Measurements from ENCODE around the gene MYOZ1.

Gene MYOZ1

DNA sequence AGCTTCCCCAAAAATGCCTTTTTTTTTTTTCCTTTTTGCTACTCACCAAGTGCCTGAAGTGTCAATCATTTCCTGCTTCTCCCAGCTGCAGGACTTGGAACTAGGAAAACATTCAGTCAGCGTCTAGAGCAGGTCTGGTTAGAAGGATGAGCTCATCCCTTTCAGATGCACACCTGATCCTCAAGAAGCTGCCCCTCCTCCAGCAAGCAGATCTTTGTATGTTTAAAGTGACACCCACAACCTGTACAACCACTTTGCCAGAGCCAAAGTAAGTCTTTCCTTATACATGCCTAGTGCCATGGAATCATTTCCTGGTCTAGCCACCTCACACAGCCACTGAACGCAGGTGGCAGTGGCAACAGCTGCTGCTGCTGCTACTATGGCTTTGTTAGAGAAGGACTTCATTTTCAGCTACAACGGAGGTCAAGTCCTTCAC is 39.8 kb downstream of the MYOZ1 start:
- no peak for DNase-seq (ENCODE audit: low read depth in 3 of 3)

DNA sequence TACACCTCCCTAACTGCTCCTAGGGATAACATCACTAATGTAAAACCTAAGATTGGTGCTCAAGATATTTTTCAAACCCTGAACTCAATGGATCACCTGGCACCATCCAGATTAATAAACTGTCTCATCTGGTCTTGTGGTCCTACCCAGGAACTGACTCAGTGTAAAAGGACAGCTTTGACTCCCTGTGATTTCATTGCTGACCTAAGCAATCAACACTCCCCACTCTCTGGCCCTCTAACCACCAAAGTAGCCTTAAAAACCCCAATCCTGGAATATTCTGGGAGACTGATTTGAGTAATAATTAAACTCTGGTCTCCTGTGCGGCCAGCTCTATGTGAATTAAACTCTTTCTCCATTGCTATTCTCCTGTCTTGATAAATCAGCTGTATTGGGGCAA is 43.9 kb downstream of the MYOZ1 start:
- DNase-seq (ENCODE audit: low read depth in 3 of 3) = no peak

DNA sequence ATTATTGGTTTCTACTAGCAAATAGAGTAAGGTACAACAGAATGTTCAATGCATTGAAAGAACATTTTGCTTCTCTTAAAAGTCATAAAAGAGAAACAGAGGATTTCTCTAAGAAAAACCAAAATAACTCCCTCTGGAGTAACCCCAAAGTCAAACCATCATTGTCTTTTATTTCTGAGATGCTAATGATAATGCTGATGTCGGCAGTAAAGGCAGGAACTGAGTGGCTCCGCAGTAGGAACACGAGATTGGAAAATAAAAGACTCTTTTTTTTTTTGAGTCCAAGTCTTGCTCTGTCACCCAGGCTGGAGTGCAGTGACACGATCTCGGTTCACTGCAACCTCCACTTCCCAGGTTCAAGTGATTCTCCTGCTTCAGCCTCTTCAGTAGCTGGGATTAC is 47.5 kb downstream of the MYOZ1 start:
- no peak for DNase-seq (ENCODE audit: low read depth in 3 of 3)

DNA sequence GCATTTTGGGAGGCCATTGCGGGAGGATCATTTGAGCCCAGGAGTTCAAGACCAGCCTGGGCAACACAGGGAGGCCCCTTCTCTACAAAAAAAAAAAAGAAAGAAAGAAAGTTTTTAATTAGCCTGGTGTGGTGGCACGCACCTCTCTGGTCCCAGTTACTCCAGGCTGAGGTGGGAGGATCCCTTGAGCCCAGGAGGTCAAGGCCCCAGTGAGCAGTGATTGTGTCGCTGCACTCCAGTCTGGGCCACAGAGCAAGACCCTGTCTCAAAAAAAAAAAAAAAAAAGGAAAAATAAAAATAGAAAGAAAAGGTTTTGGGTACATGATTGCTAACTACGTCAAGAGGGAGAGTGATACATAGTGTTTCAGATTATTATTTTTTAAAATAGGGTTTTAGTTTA is 48.2 kb downstream of the MYOZ1 start:
- no peak for DNase-seq (ENCODE audit: low read depth in 3 of 3)

DNA sequence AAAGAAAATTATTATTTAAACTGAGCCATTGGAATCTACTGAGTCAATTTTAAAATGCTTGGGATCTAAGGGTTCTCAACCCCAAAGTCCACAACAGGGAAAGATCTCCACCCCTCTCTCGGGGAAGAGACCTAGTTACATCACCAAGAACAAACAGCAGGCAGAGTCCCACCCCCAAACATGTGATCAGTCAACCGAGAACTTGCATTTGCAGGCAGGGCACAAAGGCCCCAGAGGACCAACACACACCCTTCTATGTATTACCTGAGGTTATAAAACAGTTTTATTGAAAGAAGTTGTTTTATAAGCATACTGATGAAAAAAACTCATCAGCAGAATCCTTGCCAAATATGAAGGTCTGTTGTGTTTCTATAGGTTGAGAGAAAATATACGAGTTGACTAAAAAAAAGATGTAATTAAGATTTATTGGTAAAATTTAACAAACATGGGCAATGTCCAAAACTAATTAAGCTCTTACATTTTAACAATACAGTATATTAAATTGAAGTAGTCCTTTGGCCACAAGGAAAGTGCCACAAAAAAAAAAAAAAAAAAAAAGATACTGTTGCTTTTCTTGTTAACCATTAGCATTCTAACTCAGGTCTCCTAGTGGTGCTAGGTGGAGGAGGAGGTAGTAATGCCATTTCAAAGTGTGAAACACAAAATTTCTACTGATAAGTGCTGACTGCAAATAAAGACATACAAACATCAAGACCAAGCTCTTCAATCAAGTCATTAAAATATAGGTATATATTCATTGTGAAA is 49.2 kb downstream of the MYOZ1 start:
- no peak for DNase-seq (ENCODE audit: low read depth in 3 of 3)

DNA sequence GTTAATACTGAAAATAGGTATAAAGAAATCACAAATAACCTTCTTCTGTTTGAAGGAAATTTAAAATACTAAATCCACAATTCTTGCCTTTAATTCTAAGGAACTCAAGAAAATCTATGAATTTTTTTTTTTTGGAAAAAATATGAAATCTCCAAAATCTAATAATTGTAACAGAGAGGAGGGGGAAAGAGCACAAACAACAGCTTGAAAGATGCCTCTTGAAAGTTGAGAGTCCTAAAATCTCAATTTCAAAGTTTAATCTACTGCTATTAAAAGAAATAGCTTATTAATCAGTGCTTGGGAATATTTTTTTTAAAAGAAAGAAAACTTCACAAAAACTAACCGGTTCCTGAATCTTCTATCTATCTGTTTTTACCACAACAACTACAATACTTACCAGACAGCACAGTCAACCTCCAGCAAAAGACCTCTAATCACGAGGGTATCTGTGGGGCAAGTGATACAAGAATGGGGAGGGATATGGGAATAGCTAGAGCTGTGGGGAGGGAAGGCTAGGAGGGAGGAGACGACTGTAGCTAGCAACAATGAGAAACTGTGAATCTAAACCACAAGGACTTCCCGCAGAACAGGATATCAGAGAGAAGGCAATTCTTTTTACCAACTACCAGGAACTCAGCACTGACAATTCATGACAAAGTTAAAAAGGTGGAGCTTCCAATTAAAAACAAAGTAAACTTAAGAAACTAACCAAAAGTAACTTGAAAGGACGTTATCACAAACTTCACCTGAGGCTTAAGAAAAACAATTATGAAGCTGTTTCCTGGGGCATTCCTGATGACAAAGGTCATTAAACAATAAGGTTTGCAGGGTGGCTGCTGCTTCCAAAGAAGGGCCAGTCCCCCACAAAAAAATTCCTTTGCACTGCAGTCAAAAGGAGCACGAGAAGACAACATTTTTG is 50.1 kb downstream of the MYOZ1 start, which contains the start of gene USP54:
Gene USP54 (minus strand): TSS at position 462 of the 919 bp plus-strand sequence. CDS start 15,684 bp downstream, outside the sequence.
- no peak for DNase-seq (ENCODE audit: low read depth in 3 of 3)

DNA sequence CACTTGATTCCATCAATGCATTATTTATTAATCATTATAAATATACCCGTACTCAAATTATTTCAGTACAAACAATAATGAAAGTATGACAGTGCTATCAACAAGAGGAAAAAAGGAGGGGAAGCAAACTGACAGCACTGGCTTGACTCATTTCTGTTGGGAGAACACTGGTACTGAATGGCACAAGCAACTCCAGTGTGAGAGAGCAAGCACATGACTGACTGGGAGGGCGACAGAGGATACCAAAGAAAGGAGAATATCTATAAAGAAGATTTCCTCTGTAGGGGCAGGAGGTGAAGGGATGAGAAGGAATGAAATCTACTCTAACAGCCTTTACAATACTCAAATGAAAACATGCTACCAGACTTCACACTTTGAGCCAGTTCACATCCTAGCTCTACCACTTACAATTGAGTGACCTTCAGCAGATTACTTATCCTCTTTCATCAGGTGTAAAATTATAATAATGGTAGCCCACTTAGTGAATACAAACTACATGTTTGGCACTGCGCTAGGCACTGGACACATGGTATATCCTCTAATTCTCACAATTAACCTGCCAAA is 51.6 kb downstream of the MYOZ1 start:
- DNase-seq (ENCODE audit: low read depth in 3 of 3) = no peak

DNA sequence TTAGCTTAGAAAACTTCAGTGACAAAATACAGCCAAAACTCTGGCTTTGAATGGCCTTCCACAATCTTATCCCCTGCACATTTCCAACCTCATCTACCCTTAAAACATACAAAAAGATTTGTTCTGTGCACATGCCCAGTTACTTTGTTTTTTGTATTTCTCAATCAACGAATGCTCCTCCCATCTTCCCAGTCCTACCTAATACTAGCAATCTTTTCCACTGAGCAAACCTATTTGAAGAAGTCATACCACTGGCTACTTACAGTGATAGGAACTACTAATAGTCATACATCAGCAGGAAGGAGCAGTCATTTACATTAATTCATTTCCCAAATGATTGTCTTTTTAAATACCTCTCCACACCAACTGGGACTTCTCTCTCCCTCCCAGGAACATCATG is 52.6 kb downstream of the MYOZ1 start:
- DNase-seq (ENCODE audit: low read depth in 3 of 3) = no peak

DNA sequence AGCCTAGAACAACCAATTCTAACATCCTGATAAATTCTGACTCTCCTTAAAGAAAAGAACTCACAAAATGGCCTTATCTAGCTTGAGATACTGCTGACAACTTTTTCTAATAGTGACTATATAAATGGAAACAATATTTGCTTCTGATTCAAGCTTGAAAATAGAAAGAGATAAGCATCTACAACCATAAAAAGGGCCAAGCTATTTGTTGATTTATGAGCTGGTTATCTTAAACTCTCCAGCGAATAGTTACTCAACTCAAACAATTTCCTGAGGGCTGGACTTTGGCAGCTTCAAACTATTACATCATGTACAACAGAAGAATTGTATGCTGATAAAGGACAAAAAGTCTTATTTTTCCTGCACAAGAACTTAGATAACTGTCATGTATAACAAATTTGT is 54.7 kb downstream of the MYOZ1 start:
- no peak for DNase-seq (ENCODE audit: low read depth in 3 of 3)

DNA sequence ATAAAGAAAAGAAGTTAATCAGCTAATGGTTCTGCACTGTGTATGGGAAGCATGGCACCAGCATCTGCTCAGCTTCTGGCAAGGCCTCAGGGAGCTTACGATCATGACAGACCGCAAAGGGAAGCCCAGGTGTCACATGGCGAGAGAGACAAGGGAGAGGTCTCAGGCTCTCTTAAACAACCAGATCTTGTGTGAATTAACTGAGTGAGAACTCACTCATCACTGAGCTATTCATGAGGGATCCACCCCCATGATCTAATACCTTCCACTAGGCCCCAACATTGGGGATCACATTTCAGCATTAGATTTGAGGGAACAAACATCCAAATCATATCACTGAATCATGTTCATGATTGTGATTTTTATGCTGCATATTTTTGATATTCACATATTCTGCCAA is 55.9 kb downstream of the MYOZ1 start:
- DNase-seq (ENCODE audit: low read depth in 3 of 3) = no peak

DNA sequence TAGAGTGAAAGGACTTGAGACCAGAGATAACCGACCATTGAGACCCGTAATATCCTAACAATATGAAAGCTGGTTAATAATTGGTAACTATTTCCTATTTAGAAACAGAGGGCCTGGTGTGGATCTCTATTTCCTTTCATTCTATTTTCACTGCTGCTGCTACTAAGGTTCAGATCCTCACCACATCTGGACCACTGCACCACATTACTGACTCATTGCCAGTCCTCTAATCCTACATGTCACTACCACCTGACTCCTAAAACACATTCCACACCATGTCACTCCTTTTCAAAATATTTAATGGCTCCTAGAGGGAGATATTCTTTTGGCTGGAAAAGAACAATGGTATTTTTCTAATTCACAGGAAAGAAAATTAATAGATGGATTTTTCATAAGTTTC is 56.5 kb downstream of the MYOZ1 start:
- no peak for DNase-seq (ENCODE audit: low read depth in 3 of 3)

DNA sequence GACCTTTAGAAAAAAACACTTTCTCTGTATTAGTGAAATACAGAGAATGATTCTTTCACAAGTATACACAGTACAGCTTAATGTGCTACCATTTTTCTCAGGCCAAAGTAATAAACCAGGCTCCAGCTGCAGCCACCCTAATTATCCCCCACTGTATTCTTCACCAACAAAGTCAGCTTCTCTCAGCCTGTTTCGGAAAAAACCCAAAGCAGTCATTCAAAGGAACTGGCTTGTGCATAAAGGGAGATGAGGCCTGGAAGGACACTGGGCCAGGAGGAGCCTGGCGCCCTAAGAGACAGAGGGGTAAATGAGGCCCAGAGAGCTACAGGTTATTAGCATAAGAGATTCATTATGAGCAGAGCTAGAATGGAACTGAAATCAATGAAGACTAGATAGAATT is 59.4 kb downstream of the MYOZ1 start:
- DNase-seq (ENCODE audit: low read depth in 3 of 3) = no peak

All from stimulated activated CD4-positive, alpha-beta T cell treated with anti-CD3 and anti-CD28 coated beads, TNF-alpha, amount 100 ng/mL, for 24 hours (primary cell).